Activated T-helper 1 cell treated with Interleukin-2 at 50 U/mL for 16 hours (primary cell): ENCODE results near the gene RHO.
"Not testable (repeated sequence)": the region's sequence is repeated elsewhere in the genome, so short reads cannot be mapped to it uniquely, and the experiment has no call there.

Experiments
- DNase-seq: peaks from one replicate; pipeline ENCODE4 v3.0.0-alpha.2; 2020; ENCODE audit warnings: low read depth

The RHO gene

GRCh38 chr3:129499604-129500333 lies 28.7 kb upstream of the RHO start:
- not testable (repeated sequence) for DNase-seq

GRCh38 chr3:129500334-129500658 lies 28.1 kb upstream of the RHO start:
- no peak for DNase-seq

DNA sequence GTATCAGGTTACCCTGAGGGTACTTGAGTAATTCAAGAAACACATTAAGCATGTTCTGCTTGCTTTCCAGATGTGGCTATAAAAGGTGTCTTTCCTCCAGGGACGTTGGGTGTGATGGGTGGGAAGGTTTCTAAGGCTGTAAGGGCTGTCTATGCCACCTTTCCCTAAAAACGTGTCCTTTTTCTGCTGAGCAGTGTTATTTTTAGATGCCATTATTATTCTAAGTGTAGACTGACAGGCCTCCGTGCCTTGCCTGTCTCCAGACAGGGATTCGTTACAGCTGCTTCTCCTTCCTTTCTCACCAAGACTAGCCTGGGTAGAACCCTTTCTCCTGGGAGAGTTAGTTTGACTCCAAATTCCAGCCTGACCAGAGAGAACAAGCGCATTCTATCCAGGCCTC lies 26.8 kb upstream of the RHO start:
- DNase-seq: no peak

- DNase-seq: no peak
Observed at GRCh38 chr3:129502641-129503408, 25.6 kb upstream of the RHO start.

- no peak for DNase-seq
Observed at GRCh38 chr3:129503471-129504291, 24.8 kb upstream of the RHO start.

- DNase-seq: no peak
Observed at GRCh38 chr3:129504471-129505100, 23.9 kb upstream of the RHO start.

DNA sequence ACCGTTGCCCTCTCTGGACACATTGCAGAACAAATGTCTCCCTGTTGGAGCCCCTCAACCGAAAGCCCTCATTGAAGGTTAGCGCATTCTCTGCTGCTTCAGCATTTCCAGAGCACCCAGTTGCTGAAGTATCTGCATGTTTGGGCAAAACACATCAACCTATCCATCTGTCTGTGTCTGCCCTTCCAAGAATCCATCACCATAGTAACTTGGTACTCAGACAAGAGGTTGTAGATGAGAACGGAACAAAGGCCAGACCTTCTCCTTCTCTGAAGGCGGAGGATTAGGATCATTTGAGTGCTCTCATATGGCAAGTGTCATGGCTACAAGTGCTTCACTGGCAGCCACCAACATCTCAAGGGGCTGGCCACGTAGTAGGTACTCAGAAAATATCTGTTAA lies 23.1 kb upstream of the RHO start:
- no peak for DNase-seq

- no peak for DNase-seq
Observed at GRCh38 chr3:129506231-129506742, 22.2 kb upstream of the RHO start.

- DNase-seq: no peak
Observed at GRCh38 chr3:129507181-129507831, 21.1 kb upstream of the RHO start.

- DNase-seq: no peak
Observed at GRCh38 chr3:129512595-129512994, 15.8 kb upstream of the RHO start.

DNA sequence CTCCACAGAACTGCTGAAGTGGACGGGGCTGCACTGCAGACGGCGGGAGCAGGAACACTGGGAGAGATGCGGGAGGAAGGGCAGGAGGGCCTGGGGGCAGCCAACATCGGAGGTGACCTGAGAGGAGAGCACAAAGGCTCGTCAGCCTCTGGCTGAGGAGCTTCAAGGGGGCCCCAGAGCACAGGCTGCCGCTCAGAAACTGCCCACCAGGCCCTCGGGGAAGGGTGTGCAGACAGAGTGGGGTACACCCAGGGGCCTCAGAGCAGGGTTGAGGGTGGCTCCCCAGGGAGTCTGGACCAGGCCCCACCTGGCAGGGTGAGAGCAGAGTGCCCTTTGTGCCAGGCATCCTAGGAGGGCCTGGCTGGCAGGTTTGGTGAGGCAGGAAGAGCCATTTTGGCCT lies 14.7 kb upstream of the RHO start:
- no peak for DNase-seq

DNA sequence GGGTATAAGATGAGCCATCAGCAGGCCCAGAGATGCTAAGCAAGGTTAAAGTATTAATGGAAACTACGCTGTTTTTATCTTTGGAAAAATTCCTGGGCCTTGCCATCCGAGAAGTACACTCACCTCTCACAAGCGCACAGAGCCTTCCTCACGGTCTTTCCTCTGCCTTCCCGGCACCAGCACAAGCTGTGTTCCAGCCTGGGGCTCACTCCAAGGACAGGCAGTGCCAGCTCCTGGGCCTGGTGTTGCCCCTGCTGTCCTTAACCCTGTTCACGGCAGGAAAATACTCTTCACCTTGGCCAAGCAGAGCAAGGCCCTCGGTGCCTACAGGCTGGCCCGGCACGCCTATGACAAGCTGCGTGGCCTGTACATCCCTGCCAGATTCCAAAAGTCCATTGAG lies 14.3 kb upstream of the RHO start:
- DNase-seq: no peak

DNA sequence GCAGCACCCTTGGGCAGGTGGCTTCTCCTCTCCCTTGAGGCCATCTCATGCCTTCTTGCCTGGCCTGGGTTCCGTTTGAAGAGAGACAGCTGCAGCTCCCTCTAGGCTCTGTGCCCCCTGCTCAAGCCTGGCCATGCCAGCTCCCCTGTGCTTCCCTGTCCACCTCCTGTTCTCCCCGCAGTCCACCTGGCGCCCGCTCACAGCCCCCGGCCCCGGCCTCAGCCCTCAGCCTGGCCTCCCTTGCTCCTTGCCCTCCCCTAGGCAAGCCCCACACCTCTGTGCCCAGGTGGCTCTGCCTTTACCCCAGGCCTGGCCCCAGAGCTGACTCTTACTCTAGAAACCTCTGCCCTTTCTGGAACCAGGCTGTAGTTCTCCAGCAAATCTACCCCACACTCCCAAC lies 13.9 kb upstream of the RHO start:
- DNase-seq: no peak

DNA sequence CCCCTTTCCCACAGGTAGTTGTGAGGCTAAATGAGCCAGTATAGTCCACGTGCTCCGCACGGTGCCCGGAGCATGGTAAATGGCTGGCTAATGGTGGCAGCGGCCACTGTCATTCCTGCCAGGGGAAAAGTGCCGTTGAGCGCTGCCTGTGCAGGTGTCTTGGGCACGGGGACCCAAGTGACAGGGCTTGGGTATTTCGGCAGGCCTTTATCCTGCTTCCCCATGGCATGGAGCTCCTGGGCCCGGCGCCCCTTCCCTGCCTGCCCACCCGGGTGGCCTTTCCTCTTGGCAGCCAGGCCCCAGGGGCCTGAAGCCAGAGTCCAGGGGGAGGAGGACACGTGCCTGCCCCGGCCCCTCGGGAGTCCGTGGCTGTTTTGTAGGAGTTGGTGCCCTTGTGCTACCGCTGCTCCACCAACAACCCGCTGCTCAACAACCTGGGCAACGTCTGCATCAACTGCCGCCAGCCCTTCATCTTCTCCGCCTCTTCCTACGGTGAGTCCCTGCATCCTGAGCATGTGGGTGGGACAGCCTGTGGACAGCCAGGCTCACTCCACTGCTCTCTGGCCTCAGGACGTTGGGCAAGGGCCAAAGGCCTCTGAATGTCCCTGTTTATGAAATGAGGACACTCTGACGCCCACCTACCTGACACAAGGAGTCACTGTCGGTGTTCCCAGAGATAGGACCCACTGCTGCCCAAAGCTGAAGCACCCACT lies 13.2 kb upstream of the RHO start:
- DNase-seq: not testable (repeated sequence)

GRCh38 chr3:129515821-129516432 lies 12.5 kb upstream of the RHO start:
- not testable (repeated sequence) for DNase-seq

GRCh38 chr3:129517516-129517915 lies 10.9 kb upstream of the RHO start:
- DNase-seq: no peak

GRCh38 chr3:129518038-129518561 lies 10.3 kb upstream of the RHO start:
- DNase-seq: no peak

DNA sequence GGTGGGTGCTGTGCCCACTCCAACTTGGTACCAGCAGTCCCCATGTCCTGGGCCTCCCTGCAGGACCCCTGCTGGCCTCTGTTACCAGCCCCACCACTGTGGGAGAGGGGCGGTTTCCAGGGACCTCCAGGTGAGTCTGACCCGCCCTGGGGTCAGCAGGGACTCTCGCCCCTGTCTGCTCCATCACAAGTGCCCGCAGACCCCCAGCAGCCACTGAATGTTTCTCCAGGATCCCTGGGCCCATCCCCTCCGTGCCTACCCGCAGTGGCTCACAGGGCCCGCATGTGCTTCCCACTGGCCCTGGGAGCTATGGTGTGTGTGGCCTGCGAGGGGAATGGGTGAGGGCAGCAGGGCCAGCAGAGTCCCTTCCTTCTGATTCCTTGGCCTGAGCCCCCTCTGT lies 9.9 kb upstream of the RHO start:
- no peak for DNase-seq

- no peak for DNase-seq
Observed at GRCh38 chr3:129519449-129519848, 9.0 kb upstream of the RHO start.
